Measurements from ENCODE around the gene APOBEC3A.

- TF ChIP-seq EP300 (IDR thresholded peaks at IDR 0.05) (no peak), CTCF (IDR thresholded peaks at IDR 0.05) (no peak)
These were observed 22.4 kb upstream of the APOBEC3A start for GRCh38 chr22:38935023-38935422.
